HEK293T (cell line): ENCODE measurements around the gene PTPRG.

Experiments used
- ARNT ChIP-seq: fragments of 450-650 bp; IDR thresholded peaks from 2 replicates; pipeline ENCODE4 v1.6.1; 2017; ENCODE audit warnings: mild to moderate bottlenecking
- BHLHE40 ChIP-seq: fragments of 450-650 bp; IDR thresholded peaks from 2 replicates; pipeline ENCODE4 v1.6.1; 2016; ENCODE audit warnings: mild to moderate bottlenecking, moderate library complexity, borderline replicate concordance
- ELF4 ChIP-seq: fragments of 450-650 bp; IDR thresholded peaks from 2 replicates; pipeline ENCODE4 v1.6.1; 2017; ENCODE audit warnings: antibody characterized with exemption
- FOXA1 ChIP-seq: fragments of 450-650 bp; IDR thresholded peaks from 2 replicates; pipeline ENCODE4 v1.6.1; 2016; ENCODE audit warnings: mild to moderate bottlenecking
- FOXM1 ChIP-seq: fragments of 450-650 bp; IDR thresholded peaks from 2 replicates; pipeline ENCODE4 v1.6.1; 2017; ENCODE audit warnings: mild to moderate bottlenecking, borderline replicate concordance
- HDGF ChIP-seq: fragments of 450-650 bp; IDR thresholded peaks from 2 replicates; pipeline ENCODE4 v1.6.1; 2017; ENCODE audit warnings: antibody characterized with exemption, borderline replicate concordance
- LEF1 ChIP-seq: fragments of 450-650 bp; IDR thresholded peaks from 2 replicates; pipeline ENCODE4 v1.6.1; 2017; ENCODE audit warnings: mild to moderate bottlenecking, borderline replicate concordance
- NFRKB ChIP-seq: fragments of 450-650 bp; IDR thresholded peaks from 2 replicates; pipeline ENCODE4 v1.6.1; 2016; ENCODE audit warnings: mild to moderate bottlenecking, moderate library complexity
- PKNOX1 ChIP-seq: fragments of 450-650 bp; IDR thresholded peaks from 2 replicates; pipeline ENCODE4 v1.6.1; 2016
- SP1 ChIP-seq: fragments of 450-650 bp; IDR thresholded peaks from 2 replicates; pipeline ENCODE4 v1.6.1; 2017
- TARDBP ChIP-seq: fragments of 450-650 bp; IDR thresholded peaks from 2 replicates; pipeline ENCODE4 v1.6.1; 2016
- ZNF384 ChIP-seq: fragments of 450-650 bp; IDR thresholded peaks from 2 replicates; pipeline ENCODE4 v1.6.1; 2016

- TF ChIP-seq HDGF (no peak), FOXM1 (no peak), PKNOX1 (no peak), FOXA1 (no peak), ARNT (no peak), ELF4 (no peak), SP1 (no peak), BHLHE40 (no peak), TARDBP (no peak), NFRKB (no peak), ZNF384 (no peak), LEF1 (no peak)
Observed at GRCh38 chr3:61562721-61563312, 1.4 kb downstream of the PTPRG start.
